NCI-H2227 treated with DMSO at 0.1 percent for 48 hours (cell line): ENCODE measurements around the gene SHKBP1.
A peak's percentile ranks its signal among the peaks of the same experiment; 100 is the strongest.
"Not testable (repeated sequence)": the region's sequence is repeated elsewhere in the genome, so short reads cannot be mapped to it uniquely, and the experiment has no call there.

Source experiments
- DNase-seq: peaks from one replicate; lab custom pipeline; 2025; lab: John Stamatoyannopoulos, UW

Gene SHKBP1, protein sequence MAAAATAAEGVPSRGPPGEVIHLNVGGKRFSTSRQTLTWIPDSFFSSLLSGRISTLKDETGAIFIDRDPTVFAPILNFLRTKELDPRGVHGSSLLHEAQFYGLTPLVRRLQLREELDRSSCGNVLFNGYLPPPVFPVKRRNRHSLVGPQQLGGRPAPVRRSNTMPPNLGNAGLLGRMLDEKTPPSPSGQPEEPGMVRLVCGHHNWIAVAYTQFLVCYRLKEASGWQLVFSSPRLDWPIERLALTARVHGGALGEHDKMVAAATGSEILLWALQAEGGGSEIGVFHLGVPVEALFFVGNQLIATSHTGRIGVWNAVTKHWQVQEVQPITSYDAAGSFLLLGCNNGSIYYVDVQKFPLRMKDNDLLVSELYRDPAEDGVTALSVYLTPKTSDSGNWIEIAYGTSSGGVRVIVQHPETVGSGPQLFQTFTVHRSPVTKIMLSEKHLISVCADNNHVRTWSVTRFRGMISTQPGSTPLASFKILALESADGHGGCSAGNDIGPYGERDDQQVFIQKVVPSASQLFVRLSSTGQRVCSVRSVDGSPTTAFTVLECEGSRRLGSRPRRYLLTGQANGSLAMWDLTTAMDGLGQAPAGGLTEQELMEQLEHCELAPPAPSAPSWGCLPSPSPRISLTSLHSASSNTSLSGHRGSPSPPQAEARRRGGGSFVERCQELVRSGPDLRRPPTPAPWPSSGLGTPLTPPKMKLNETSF

DNA sequence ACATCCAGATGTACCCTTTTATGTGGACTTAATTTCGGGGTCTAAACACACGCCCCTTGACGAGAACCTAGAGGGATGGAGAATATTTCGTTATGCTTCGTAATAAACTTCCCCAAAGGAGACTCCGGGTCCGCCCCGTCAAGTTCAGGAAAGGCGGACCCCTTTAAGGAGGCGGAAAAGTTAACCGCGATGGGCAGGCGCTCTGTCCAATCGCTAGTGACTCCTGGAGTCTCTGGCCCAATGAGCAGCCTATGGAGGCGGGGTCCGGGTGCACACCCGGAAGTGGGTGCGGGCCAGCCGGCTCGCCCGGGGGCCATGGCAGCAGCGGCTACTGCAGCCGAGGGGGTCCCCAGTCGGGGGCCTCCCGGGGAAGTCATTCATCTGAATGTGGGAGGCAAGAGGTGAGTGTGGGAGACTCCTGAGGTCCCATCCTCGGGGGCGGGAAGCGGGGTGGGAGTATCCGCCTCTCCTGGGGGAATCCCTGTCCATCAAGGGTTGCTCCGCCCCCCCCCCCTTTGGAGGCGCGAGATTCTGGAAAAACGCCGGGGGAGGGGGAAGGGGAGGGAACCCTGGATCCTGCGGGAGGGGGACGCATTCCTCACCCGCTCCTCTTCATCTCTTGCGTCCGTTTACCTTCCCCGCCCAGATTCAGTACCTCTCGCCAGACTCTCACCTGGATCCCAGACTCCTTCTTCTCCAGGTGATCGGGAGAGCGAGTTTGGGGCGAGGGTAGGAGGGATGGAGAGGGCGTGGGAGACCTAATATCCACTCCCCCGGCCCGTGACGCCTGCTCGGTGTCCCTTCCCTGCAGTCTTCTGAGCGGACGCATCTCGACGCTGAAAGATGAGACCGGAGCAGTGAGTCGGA is at the start of gene SHKBP1:
TSS of gene SHKBP1 (plus strand) at position 289 of the 867 bp plus-strand sequence. CDS start at position 316, 27 bp downstream.
- DNase-seq, result peak; percentile 99

DNA sequence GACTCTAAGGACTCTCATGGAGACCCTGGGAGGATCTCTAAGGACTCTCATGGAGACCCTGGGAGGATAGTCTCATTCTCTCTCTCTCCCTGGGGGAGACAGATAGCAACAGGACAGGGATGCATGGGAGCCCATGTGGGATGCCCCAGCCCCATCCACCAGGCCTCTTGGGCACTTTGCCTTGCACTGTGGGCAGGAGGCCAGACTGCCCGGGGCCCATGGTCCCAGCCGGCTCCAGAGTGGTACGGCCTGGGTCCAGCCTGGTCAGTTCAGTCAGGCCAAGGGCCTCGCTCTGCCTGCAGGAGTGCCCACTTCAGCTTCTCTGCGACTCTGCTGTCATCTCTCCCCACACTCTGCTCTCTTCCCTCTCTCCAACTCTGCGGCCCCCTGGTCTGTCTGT is 48.6 kb upstream of the SHKBP1 start:
- DNase-seq, result no peak

DNA sequence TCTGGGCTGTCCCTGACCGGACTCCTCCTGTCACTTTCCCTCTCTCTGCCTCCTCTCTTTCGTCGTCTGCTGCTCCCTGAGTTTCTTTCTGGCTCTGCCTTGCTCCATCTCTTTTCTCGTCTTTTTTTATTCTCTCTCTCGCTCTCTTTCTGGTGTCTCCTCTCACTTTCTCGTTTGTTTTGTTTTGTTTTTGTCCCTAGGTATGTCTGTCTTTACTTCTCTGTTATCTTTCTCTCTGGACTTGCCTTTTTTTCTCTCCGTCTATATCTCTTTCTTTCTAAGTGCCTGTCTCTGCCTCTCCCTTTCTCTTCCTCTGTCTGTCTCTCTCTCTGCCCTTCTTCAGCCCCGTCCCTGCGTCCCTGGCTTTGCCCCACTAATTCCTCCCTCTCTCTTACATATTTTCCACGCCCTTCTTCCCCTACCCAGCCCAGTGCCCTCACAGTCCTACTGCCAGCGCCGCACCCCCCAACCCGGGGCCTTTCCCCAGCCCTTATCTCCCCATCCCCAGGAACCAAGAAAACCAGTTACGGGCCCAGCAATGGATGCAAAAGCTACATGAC is 48.1 kb upstream of the SHKBP1 start:
- no peak for DNase-seq

DNA sequence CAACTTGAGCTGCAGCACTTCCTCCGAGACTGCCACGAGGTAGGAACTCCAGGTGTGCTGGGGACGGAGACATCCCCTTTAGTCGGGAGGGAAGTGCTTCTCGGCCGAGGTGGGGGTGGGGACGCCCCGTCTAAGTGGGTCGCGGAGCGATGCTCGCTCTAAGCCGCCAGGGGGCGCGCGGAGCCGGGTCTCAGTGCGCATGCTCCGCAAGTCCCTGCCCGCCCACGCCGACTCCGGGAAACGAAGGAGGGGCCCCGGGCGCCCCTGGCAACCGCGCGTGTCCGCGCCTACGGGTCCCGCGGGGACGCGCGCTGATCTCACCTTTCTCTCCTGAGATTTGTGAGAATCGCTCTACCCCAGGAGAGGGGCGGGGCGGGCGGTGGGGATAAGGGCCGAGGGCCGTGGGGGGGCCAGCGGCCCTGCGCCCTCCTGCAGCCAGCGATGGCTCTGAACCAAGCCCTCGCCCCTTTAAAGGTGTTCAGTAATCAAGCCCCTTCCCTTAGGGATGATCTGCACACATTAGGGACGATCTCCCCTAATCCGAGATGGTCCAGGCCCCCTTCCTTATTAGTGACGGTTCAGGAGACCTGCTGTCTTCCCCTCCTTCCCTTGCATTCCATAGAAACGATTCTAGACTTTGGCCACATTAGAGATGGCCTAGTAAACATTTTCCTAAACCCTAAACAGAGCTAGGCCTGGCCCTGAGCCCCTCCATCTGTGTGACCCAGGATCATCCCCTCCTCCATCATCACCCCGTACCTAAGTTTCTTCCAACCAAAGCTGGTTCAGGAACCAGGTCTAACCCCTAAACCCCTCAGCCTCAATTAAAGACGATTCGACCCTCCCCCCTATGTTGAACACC is 47.3 kb upstream of the SHKBP1 start:
- peak; percentile 98 for DNase-seq

DNA sequence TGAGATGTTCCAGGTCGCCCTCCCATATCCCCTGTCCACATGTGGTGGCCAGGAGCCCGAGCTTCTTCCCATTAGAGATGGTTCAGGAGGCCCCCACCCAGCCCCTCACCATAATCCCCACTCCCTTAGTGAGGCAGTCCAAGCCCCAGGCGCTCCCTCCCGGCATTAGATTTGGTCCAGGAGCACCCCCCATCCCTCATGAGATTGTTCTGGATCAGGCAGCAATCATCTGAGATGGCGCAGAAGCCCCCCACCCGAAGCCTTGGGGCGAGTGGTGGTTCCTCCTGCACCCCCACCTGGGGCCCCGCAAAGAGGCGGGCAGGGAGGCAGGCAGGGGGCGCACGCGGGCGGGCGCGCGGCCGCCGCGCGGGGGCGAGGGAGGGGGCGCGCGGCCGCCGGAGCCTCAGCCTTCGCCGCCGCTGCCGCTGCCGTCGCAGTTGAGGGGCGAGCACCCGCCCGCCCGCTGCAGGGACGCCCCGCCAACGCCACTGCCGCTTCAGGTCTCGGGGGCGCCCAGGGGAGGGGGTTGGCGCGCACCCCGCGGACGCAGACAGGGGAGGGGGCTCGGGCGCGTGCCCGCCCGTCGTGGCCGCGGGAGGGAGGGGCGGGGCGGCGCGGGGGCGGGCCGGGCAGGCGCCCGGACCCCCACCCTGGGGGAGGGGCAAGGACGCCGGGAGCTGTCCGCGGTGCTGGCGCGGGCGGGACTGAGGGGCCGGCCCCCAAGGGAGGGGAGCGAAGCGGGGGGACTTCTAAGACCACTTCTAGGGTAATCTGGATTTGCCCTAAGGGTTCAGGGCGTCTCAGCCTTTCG is 46.4 kb upstream of the SHKBP1 start:
- DNase-seq, result peak; percentile 84

DNA sequence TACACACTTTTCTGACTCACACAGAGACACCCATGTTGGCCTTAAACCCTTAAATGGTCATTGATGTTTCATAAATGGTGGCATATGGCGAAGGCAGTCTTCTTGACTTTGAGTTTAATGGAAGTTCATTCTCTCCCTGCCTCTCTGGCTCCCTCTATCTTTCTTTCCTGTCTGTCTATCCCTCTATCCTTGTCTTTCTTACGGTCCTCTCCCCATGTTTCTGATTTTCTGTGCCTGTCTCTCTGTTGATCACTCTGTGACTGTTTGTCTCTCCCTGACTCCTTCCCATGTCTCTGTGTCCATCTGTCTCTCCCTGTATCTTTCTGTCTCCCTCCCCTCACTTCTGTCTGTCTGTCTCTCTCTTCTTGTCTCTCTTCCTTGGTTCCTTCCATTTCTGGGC is 43.2 kb upstream of the SHKBP1 start:
- no peak for DNase-seq

DNA sequence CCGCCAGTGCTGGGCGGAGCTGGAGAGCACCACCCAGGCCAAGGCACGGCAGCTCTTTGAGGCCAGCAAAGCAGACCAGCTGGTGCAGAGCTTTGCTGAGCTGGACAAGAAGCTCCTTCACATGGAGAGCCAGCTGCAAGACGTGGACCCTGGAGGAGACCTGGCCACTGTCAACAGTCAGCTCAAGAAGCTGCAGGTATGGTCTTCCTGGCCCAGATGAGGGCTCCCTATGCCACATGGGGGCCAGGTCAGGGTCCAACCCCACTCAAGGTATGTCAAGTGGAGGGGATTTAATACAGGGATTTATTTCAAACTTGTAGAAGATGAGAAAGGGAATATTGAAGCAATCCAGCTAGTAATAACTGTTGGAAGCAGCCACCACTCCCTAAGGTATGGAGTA is 42.5 kb upstream of the SHKBP1 start:
- DNase-seq, result no peak

DNA sequence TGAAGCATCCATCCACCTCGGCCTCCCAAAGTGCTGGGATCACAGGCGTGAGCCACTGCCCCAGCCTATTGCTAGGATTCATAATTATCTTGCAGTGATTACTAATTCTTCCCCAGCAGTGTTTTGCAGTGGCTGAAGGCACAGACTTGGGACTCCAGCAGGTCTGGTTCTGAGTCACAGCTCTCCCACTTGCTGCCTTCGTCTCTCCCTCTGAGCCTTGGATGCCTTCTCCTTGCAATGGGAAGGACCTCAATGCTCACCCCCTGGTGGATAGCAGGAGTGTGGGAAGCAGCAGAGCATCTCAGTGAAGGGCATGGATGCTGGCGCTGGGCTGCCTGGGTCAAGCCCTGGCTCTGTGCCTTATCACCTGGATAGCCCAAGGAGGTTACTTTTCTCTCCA is 37.6 kb upstream of the SHKBP1 start:
- no peak for DNase-seq

DNA sequence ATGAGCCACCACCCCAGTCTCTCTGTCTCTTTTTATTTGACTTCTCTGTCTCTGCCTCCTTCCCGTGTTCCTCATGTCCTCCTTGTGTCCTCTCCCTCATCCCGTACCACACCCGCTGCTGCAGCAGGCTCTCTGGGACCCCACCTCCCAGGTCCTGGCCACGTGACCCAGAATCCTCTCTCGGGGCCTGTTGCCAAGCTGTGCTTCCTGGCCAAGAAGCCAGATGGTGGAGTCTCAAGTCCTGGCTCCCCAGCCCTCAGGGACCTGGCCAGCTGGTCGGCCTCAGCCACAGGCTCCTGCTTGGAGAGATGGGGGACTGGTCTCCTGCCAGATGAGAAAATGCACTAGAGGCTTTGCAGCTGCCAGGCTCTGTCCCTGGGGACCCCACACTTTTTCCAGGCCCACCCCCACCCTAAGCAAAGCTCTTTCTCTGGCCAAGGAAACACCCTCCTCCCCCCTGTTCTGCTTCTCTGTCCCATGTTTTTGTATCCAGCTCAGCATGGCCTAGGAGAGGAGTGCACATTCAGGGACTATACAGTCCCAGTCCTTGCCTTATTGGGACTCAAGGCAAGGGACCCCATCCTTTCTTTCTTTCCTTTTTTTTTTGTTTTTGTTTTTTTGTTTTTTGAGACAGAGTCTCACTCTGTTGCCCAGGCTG is 34.3 kb upstream of the SHKBP1 start:
- DNase-seq, result no peak

DNA sequence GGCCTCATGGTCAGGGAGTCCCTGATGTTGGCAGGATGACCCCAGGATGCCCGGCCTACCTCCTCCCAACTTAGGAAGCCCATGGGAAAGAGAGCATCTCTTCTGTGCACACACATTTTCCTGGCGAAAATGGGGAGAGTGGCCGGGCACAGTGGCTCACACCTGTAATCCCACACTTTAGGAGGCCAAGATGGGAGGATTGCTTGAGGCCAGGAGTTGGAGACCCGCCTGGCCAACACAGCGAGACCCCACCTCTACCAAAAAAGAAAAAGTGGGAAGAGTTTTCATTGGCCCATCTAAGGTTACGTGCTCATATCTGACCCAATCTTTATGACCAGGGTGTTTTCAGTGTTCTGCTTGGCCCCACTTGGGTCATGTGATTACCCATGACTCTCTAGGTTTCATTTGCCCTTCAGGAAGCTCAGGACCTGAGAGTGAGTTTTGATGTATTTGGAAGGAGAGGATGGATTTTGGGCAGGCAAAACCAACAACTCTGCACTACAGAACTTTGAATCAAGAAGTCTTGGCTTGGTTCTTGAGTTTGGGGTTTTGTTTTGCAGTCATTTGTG is 33.6 kb upstream of the SHKBP1 start:
- no peak for DNase-seq

DNA sequence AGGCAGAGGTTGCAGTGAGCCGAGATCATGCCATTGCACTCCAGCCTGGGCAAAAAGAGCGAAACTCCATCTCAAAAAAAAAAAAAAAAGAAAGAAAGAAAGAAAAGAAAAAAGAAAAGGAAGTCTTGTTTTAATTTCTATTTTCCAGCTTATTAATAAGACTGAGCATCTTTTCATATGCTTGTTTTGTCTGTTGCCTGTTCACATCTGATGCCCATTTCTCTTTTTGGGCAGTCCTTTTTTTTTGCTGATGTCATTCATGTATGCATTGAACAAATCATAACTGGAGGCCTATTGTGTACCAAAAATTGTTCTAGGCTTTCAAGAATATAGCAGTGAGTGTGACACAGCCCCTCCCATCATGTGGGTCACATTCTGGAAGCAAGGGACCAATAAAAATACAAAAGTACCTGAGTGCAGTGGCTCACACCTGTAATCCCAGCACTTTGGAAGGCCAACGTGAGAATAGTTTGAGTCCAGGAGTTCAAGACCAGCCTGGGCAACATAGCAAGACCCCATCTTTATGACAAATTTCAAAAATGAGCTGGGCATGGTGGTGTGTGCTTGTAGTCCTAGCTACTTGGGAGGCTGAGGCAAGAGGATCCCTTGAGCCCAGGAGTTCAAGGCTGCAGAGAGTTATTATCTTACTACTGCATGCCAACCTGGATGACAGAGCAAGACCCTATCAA is 30.4 kb upstream of the SHKBP1 start:
- DNase-seq, result not testable (repeated sequence)

DNA sequence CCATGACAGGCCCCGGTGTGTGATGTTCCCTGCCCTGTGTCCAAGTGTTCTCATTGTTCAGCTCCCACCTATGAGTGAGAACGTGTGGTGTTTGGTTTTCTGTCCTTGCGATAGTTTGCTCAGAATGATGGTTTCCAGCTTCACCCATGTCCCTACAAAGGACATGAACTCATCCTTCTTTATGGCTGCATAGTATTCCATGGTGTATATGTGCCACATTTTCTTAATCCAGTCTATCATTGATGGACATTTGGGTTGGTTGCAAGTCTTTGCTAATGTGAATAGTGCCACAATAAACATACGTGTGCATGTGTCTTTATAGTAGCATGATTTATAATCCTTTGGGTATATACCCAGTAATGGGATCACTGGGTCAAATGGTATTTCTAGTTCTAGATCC is 29.5 kb upstream of the SHKBP1 start:
- DNase-seq, result not testable (repeated sequence)

DNA sequence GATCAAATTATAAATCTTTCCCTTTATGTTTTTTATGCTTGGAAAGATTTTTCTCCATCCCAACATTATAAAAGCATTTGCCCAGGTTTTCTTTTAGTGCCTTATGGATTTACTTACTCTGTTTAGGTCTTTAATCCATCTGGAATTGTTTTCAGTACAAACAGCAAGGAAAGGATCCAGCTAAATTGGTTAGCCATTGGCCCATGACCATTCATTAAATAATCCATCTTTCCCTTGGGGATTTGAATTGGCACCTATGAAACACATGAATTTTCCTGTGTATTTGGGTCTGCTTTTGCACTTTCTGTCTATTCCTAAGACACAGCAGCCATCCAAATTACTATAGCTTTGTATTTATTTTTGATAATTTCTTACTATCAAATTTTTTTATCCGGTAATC is 28.8 kb upstream of the SHKBP1 start:
- no peak for DNase-seq

DNA sequence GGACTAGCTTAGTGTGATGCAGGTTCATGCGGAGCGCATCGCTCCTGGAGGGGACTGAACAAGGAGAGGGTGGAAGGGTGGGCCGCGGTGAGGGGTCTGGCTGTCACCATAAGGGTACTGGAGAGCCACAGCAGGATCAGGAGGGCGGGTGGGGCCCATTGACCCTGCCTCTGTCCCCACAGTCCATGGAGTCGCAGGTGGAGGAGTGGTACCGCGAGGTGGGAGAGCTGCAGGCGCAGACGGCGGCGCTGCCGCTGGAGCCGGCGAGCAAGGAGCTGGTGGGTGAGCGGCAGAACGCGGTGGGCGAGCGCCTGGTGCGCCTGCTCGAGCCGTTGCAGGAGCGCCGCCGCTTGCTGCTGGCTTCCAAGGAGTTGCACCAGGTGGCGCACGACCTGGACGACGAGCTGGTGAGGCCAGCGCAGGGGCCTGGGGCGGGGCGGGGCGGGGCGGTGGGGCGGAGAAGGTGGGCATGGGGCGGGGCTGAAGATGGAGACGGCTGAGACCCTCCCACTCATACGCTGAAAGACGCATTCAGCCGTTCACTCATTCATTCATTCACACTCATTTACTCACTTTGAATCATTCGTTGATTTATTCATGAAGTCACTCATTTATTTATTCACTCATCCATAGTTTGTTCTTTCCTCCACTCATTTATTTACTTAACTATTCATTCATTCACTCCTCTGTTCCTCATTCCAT is 27.5 kb upstream of the SHKBP1 start:
- peak; percentile 98 for DNase-seq

DNA sequence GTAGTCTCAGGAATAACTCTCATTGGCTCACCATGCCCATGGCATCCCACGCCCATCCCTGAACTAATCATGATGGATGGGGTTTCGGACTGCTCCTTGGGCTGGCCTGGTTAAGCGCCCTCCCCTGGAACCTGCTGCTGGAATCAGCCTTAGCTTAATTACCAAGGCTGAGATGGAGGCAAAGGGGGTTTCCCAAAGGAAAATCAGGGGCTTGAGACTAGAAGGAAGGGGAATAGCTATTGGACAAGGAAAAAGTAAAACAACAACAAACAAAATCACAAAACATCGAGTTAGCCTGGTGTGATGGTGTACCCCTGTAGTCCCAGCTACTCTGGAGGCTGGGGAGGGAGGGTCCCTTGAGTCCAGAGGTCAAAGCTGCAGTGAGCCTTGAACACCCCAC is 25.7 kb upstream of the SHKBP1 start:
- no peak for DNase-seq

DNA sequence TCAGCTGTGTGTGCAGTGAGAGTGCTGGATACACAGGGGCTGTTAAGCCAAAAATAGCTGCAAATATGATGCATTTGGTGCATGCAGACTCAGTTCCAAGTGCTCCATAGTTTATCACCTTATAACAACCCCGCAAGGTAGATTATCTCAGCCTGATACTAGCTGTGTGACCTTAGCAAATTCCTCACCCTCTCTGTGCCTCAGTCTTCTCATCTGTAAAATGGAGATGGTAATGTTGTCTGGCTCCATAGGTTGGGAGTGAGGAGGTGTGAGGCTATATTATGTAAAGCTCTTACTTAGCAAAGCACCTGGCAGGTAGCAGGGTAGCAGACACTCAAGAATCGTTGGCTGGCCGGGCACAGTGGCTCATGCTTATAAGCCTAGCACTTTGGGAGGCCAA is 23.8 kb upstream of the SHKBP1 start:
- no peak for DNase-seq

DNA sequence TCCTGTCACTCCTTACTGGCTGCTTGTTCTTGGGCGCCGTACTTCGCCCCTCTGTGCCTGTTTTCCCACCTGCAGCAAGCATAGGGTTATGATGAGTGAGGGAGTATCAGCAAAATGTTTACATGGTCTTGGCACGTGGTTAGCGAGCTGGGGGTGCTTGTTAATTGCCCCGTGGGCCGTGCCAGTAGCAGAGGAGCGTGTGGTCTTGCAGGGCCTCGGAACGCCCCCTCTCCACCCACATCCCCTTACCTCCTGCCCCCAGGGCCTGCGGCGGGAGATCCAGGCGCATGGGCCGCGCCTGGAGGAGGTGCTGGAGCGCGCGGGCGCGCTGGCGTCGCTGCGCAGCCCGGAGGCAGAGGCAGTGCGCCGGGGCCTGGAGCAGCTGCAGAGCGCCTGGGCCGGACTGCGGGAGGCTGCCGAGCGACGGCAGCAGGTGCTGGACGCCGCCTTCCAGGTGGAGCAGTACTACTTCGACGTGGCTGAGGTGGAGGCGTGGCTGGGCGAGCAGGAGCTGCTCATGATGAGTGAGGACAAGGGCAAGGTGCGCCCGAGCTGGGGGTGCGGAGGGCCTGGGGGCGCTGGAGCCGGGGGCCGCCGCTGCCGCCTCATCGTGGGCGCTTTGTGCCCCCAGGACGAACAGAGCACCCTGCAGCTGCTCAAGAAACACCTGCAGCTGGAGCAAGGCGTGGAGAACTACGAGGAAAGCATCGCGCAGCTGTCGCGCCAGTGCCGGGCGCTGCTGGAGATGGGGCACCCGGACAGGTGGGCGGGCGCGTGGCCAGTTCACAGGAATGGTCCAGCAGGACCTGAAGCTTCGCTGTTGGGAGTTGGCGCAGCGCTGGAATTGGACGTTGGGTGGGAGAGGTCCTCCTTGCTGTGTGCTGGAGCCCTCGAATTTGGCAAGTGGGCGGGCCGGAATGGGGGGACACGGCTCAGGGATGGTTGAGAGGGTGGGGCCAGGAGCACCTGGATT is 22.5 kb upstream of the SHKBP1 start:
- no peak for DNase-seq
